HG03139 (cell line): ENCODE measurements around the gene MUC5B.

Experiments used
- ATAC-seq: cut with Tn5 transposase; IDR thresholded peaks from one replicate; pipeline ENCODE4 v1.9.1; 2021; ENCODE audit not compliant: unreplicated experiment

The MUC5B gene

GRCh38 chr11:1296287-1296686 lies 73.4 kb downstream of the MUC5B start:
- no peak for ATAC-seq

- no peak for ATAC-seq
Measured at GRCh38 chr11:1297011-1297575, 74.2 kb downstream of the MUC5B start.

- ATAC-seq, result no peak
Measured at GRCh38 chr11:1297576-1298473, 75.0 kb downstream of the MUC5B start.

GRCh38 chr11:1298695-1299492 lies 76.0 kb downstream of the MUC5B start:
- ATAC-seq, result no peak

- ATAC-seq, result no peak
Measured at GRCh38 chr11:1299621-1300020, 76.8 kb downstream of the MUC5B start.

GRCh38 chr11:1300121-1300520 lies 77.3 kb downstream of the MUC5B start:
- no peak for ATAC-seq

- ATAC-seq, result no peak
Measured at GRCh38 chr11:1300569-1301187, 77.8 kb downstream of the MUC5B start.

- no peak for ATAC-seq
Measured at GRCh38 chr11:1301220-1302000, 78.5 kb downstream of the MUC5B start.

GRCh38 chr11:1302041-1302460 lies 79.2 kb downstream of the MUC5B start:
- no peak for ATAC-seq

- no peak for ATAC-seq
Measured at GRCh38 chr11:1302461-1303125, 79.7 kb downstream of the MUC5B start.

GRCh38 chr11:1303126-1303821 lies 80.4 kb downstream of the MUC5B start:
- ATAC-seq, result no peak

- no peak for ATAC-seq
Measured at GRCh38 chr11:1303973-1304372, 81.1 kb downstream of the MUC5B start.

- no peak for ATAC-seq
Measured at GRCh38 chr11:1304380-1304779, 81.5 kb downstream of the MUC5B start.

GRCh38 chr11:1305063-1305495 lies 82.2 kb downstream of the MUC5B start:
- no peak for ATAC-seq

GRCh38 chr11:1305501-1306056 lies 82.7 kb downstream of the MUC5B start:
- no peak for ATAC-seq

- ATAC-seq, result no peak
Measured at GRCh38 chr11:1306186-1307162, 83.6 kb downstream of the MUC5B start.

- no peak for ATAC-seq
Measured at GRCh38 chr11:1307163-1307870, 84.5 kb downstream of the MUC5B start.
